HG02852 (cell line): ENCODE results near the gene SLC8A2.
"Not testable (repeated sequence)": the region's sequence is repeated elsewhere in the genome, so short reads cannot be mapped to it uniquely, and the experiment has no call there.

Source experiments
- ATAC-seq: cut with Tn5 transposase; IDR thresholded peaks from one replicate; pipeline ENCODE4 v1.9.1; 2021; ENCODE audit warnings: mild to moderate bottlenecking, moderate library complexity; ENCODE audit not compliant: unreplicated experiment

Gene SLC8A2

GRCh38 chr19:47386582-47386981 is 85.1 kb downstream of the SLC8A2 start:
- not testable (repeated sequence) for ATAC-seq

- not testable (repeated sequence) for ATAC-seq
These were observed 87.2 kb downstream of the SLC8A2 start for GRCh38 chr19:47384533-47384932.

GRCh38 chr19:47383890-47384289 is 87.8 kb downstream of the SLC8A2 start:
- not testable (repeated sequence) for ATAC-seq

GRCh38 chr19:47381653-47382279 is 89.9 kb downstream of the SLC8A2 start:
- no peak for ATAC-seq

GRCh38 chr19:47381121-47381520 is 90.6 kb downstream of the SLC8A2 start:
- ATAC-seq = no peak

GRCh38 chr19:47380559-47380958 is 91.1 kb downstream of the SLC8A2 start:
- no peak for ATAC-seq

GRCh38 chr19:47379381-47379938 is 92.2 kb downstream of the SLC8A2 start:
- no peak for ATAC-seq

- no peak for ATAC-seq
These were observed 93.4 kb downstream of the SLC8A2 start for GRCh38 chr19:47378246-47378645.
